Lung (tissue), 12 donors: ENCODE data around the gene FBXL17. TPM values are rescaled to one million over a fixed set of nuclear protein-coding genes. Genes with fewer than 3 reads are reported as not detected.

Experiments
- ATAC-seq: fragments of 200-7000 bp; cut with Tn5 transposase; one replicate; pipeline ENCODE4 v1.9.1; 2020; ENCODE audit warnings: moderate number of reproducible peaks; ENCODE audit not compliant: insufficient read depth, low FRiP score
- DNase-seq, 3 donors: peaks; one replicate each; pipeline ENCODE4 v3.0.0-alpha.2; 2013 to 2017
- H3K27ac ChIP-seq, 2 donors: one replicate each; pipeline ENCODE4 v1.5.1; 2013; ENCODE audit warnings: mild to moderate bottlenecking in 2 of 2, moderate library complexity in 2 of 2, control low read depth in 1 of 2, inconsistent platforms in 1 of 2, low read depth in 1 of 2, low read length in 1 of 2
- H3K27me3 ChIP-seq, 3 donors: one replicate each; pipeline ENCODE4 v1.5.1; 2013; ENCODE audit warnings: low read length in 2 of 3; ENCODE audit not compliant: control insufficient read depth in 3 of 3, insufficient read depth in 3 of 3
- H3K36me3 ChIP-seq, 4 donors: one replicate each; pipeline ENCODE4 v1.5.1; 2013; ENCODE audit warnings: low read length in 4 of 4, mild to moderate bottlenecking in 1 of 4, moderate library complexity in 1 of 4; ENCODE audit not compliant: control insufficient read depth in 4 of 4, insufficient read depth in 4 of 4
- H3K4me1 ChIP-seq, 5 donors: one replicate each; pipeline ENCODE4 v1.5.1; 2013; ENCODE audit warnings: low read length in 5 of 5, mild to moderate bottlenecking in 2 of 5, moderate library complexity in 1 of 5; ENCODE audit not compliant: control insufficient read depth in 5 of 5, insufficient read depth in 5 of 5
- H3K4me3 ChIP-seq: one replicate; pipeline ENCODE4 v1.5.1; 2013; ENCODE audit warnings: mild to moderate bottlenecking, control low read depth, moderate library complexity
- H3K9ac ChIP-seq, 2 donors: one replicate each; pipeline ENCODE4 v1.5.1; 2013; ENCODE audit warnings: low read length in 2 of 2, control low read depth in 1 of 2; ENCODE audit not compliant: insufficient read depth in 1 of 2
- H3K9me3 ChIP-seq, 4 donors: one replicate each; pipeline ENCODE4 v1.5.1; 2013; ENCODE audit warnings: low read length in 3 of 4, mild to moderate bottlenecking in 1 of 4, moderate library complexity in 1 of 4; ENCODE audit not compliant: control insufficient read depth in 4 of 4, insufficient read depth in 3 of 4
- WGBS, 2 donors: extraction: QIAGEN DNeasy Blood & Tissue Kit; methylation state at CpG; one replicate each; pipeline ENCODE4 v1.1.7; 2013; 5-methylcytosine and 5-hydroxymethylcytosine counted together
- polyA plus RNA-seq, 2 donors: library from polyadenylated mRNA; stranded (reverse); fragments of 200-250 nt; gene quantifications; one replicate each; pipeline ENCODE4 v1.2.1, GENCODE V29; 2013
- total RNA-seq, 2 donors: library from RNA; depleted of rRNA in 1 of 2; stranded (reverse); fragments of >200 nt in 1 of 2; gene quantifications; one replicate each; pipeline ENCODE4 v1.2.1, GENCODE V29; 2014 to 2021
- TF ChIP-seq, protein P1 (sequence below): IDR thresholded peaks from 2 replicates; pipeline ENCODE4 v1.5.1; 2012; ENCODE audit warnings: mild to moderate bottlenecking; ENCODE audit errors: control extremely low read depth, extremely low read depth
- donor health status: control.
- donor health status: control.
- donor health status: Bipolar disorder and iron deficiency.
- donor health status: healthy.
- donor health status: DM: yes; HTN: yes; CAD: no.

FBXL17 gene
- total and polyA plus RNA-seq, 4 donors: 4.0 to 23.9 (median 13.6) TPM

- no peak overlapping the region for H3K9ac ChIP-seq
- no peak overlapping the region for H3K27ac ChIP-seq
- TF ChIP-seq, protein P1, sequence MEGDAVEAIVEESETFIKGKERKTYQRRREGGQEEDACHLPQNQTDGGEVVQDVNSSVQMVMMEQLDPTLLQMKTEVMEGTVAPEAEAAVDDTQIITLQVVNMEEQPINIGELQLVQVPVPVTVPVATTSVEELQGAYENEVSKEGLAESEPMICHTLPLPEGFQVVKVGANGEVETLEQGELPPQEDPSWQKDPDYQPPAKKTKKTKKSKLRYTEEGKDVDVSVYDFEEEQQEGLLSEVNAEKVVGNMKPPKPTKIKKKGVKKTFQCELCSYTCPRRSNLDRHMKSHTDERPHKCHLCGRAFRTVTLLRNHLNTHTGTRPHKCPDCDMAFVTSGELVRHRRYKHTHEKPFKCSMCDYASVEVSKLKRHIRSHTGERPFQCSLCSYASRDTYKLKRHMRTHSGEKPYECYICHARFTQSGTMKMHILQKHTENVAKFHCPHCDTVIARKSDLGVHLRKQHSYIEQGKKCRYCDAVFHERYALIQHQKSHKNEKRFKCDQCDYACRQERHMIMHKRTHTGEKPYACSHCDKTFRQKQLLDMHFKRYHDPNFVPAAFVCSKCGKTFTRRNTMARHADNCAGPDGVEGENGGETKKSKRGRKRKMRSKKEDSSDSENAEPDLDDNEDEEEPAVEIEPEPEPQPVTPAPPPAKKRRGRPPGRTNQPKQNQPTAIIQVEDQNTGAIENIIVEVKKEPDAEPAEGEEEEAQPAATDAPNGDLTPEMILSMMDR: no peak
- no peaks in the 10 kb centered on the region for H3K27me3 ChIP-seq
- 85 to 92% methylated on average over 3 of the region's 3 CpGs for WGBS, 2 donors
- H3K4me3 ChIP-seq: no peak overlapping the region
- ATAC-seq (no peak), DNase-seq (no peak)
- H3K36me3 ChIP-seq: no peaks in the 10 kb centered on the region
- peaks cover 0 to 9% (median 0%) of the 10 kb centered on the region in 5 donors for H3K4me1 ChIP-seq
- H3K9me3 ChIP-seq: no peaks in the 10 kb centered on the region
Observed at GRCh38 chr5:108257996-108258395, 123.9 kb downstream of the FBXL17 start.

GRCh38 chr5:108255468-108255867 is 126.4 kb downstream of the FBXL17 start:
- Histone ChIP-seq H3K27ac (no peak overlapping the region), H3K9ac (no peak overlapping the region), H3K4me3 (no peak overlapping the region), H3K9me3 (no peaks in the 10 kb centered on the region), H3K27me3 (no peaks in the 10 kb centered on the region), H3K4me1 (peaks cover 0 to 15% (median 0%) of the 10 kb centered on the region in 5 donors), H3K36me3 (no peaks in the 10 kb centered on the region)
- TF ChIP-seq, protein P1: no peak
- no peak for DNase-seq
- 96% methylated on average over 2 of the region's 2 CpGs for WGBS, 2 donors
- no peak for ATAC-seq

DNA sequence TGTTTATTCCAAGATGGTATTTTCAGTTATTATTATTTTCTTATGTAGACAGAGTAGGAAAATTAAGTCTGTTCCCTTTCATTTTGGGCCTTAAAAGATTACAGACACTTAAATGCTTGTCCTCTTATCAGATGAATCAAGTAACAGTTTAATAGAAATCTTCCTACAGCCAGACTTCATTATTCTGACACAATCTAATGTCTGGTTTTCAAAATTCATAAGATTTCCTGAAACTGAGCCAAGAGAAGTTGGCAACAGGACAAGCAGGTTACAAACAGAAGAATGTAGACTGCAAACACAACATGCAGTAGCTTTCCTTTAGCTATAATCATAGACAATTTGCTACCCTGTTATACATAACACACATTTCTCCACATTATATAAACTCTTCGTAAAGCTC is 130.5 kb downstream of the FBXL17 start:
- no peaks in the 10 kb centered on the region for H3K27me3 ChIP-seq
- H3K9ac ChIP-seq: no peak overlapping the region
- H3K9me3 ChIP-seq: no peaks in the 10 kb centered on the region
- ATAC-seq: no peak
- H3K4me3 ChIP-seq: no peak overlapping the region
- no peaks in the 10 kb centered on the region for H3K36me3 ChIP-seq
- TF ChIP-seq, protein P1: no peak
- 71 to 83% methylated on average over 1 of the region's 1 CpG for WGBS, 2 donors
- no peak overlapping the region for H3K27ac ChIP-seq
- peaks cover 0 to 13% (median 2%) of the 10 kb centered on the region in 5 donors for H3K4me1 ChIP-seq
- peak in 2 of 3 donors; percentile 31 to 46 for DNase-seq

DNA sequence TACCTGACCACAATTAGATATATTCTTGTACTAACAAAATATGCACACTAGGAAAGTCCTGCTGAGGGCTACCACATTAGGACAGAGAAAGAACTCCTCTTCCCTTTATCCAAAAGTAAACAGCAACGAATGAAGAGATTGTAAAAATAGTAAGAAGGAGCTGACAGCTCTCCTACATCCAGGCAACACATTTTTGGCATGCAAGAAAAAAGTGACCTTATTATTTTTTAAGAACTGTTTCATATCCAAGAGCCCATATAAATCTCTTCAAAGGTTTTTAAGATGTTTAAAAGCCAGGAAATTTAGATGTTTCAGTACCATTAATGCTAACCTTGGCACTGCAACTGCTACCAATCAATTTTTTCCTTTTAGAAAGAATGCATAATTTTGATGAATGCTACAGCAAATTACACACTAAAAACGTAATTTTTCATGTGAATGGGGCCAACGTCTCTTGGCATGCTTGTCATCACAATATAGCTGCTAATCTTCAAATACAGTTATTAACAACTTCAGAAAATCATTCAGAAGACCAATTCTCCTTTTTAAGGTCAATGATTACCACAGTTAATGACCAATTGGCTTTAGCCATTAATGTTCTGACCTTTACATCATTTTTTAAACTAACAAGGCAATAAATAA is 132.0 kb downstream of the FBXL17 start:
- H3K27ac ChIP-seq: peak overlapping the region in 1 of 2 donors; percentile 50
- no peak overlapping the region for H3K4me3 ChIP-seq
- DNase-seq (no peak), ATAC-seq (no peak)
- peaks cover 0 to 13% (median 2%) of the 10 kb centered on the region in 5 donors for H3K4me1 ChIP-seq
- no peak overlapping the region for H3K9ac ChIP-seq
- H3K27me3 ChIP-seq: no peaks in the 10 kb centered on the region
- TF ChIP-seq, protein P1: no peak
- 69 to 71% methylated on average over 3 of the region's 3 CpGs for WGBS, 2 donors
- no peaks in the 10 kb centered on the region for H3K9me3 ChIP-seq
- H3K36me3 ChIP-seq: no peaks in the 10 kb centered on the region
